Panc1 (cell line): ENCODE results near the gene PRICKLE3. TPM values are rescaled to one million over a fixed set of nuclear protein-coding genes. Genes with fewer than 3 reads are reported as not detected.

Source experiments
- ATAC-seq: fragments of 200-7000 bp; cut with Tn5 transposase; 2 replicates; pipeline ENCODE4 v1.9.1; 2020; ENCODE audit warnings: mild to moderate bottlenecking, moderate library complexity
- BruUV-seq: library from RNA; stranded (reverse); fragments of 400-500 nt; replicated peaks from 2 replicates; lab custom pipeline; 2021; lab: Mats Ljungman, UMichigan
- CTCF ChIA-PET: fragments of 300-600 bp; sonication (Branson Sonifier 250); formaldehyde crosslinking; loops from one replicate; lab custom pipeline; 2022; ENCODE audit warnings: antibody characterized with exemption; lab: Charles Lee
- POLR2A ChIA-PET: fragments of 300-600 bp; sonication (Branson Sonifier 250); formaldehyde crosslinking; loops from one replicate; lab custom pipeline; 2022; ENCODE audit warnings: antibody characterized with exemption; lab: Charles Lee
- DNase-seq: peaks from one replicate; pipeline ENCODE4 v3.0.0-alpha.2; 2010; ENCODE audit warnings: low read depth, low spot score
- H3K27ac ChIP-seq: 2 replicates; pipeline ENCODE4 v1.5.1; 2011; ENCODE audit warnings: mild to moderate bottlenecking, low read length, inconsistent platforms
- H3K27me3 ChIP-seq: fragments of 200-500 bp; sonication (Bioruptor generic); 2 replicates; pipeline ENCODE4 v1.6.0; 2014; ENCODE audit warnings: low read length, inconsistent platforms; ENCODE audit not compliant: control insufficient read depth, insufficient read depth
- H3K36me3 ChIP-seq: fragments of 200-500 bp; sonication (Bioruptor generic); 2 replicates; pipeline ENCODE4 v1.5.1; 2014; ENCODE audit warnings: inconsistent platforms, mild to moderate bottlenecking, low read length, moderate library complexity; ENCODE audit not compliant: control insufficient read depth, insufficient read depth
- H3K4me1 ChIP-seq: 2 replicates; pipeline ENCODE4 v1.5.1; 2011; ENCODE audit warnings: inconsistent platforms, mild to moderate bottlenecking, low read length, moderate library complexity; ENCODE audit not compliant: control insufficient read depth, insufficient read depth
- H3K4me3 ChIP-seq, 2 experiments: 2 replicates each; pipeline ENCODE4 v1.5.1; 2011 to 2012; ENCODE audit warnings: low read depth in 2 of 2, low read length in 2 of 2, mild to moderate bottlenecking in 2 of 2, inconsistent platforms in 1 of 2, moderate library complexity in 1 of 2
- H3K9me3 ChIP-seq: fragments of 200-500 bp; sonication (Bioruptor generic); 2 replicates; pipeline ENCODE4 v1.5.1; 2014; ENCODE audit warnings: low read depth, mild to moderate bottlenecking, inconsistent platforms, low read length, moderate library complexity; ENCODE audit not compliant: control insufficient read depth, insufficient read depth
- POLR2AphosphoS5 ChIP-seq: IDR thresholded peaks from 2 replicates; pipeline ENCODE4 v1.6.1; 2012; ENCODE audit warnings: mild to moderate bottlenecking, low read depth, low read length, moderate library complexity
- SIN3A ChIP-seq: IDR thresholded peaks from 2 replicates; pipeline ENCODE4 v1.6.1; 2012; ENCODE audit warnings: low read depth, mild to moderate bottlenecking, low read length, moderate library complexity, borderline replicate concordance; ENCODE audit not compliant: insufficient read depth
- TCF7L2 ChIP-seq: IDR thresholded peaks from 2 replicates; pipeline ENCODE4 v1.6.1; 2011; ENCODE audit warnings: mild to moderate bottlenecking, low read depth, low read length, inconsistent platforms
- in situ Hi-C: cut with HindIII; loops from 2 replicates; pipeline ENCODE4 v1.10.0; 2016; ENCODE audit warnings: low sequenced_read_pairs, low pct_unique_long_range_greater_than_20kb
- intact Hi-C: fragments of 100-400 bp; cut with micrococcal nuclease; formaldehyde crosslinking; loops from one replicate; pipeline ENCODE4 v1.10.0; 2022; ENCODE audit not compliant: unreplicated experiment
- total RNA-seq: library from RNA; stranded (reverse); gene quantifications from one replicate; pipeline ENCODE4 v1.2.1, GENCODE V29; 2021; ENCODE audit not compliant: unreplicated experiment
- TF ChIP-seq, protein P1 (sequence below), 2 experiments: IDR thresholded peaks; 2 replicates each; pipeline ENCODE4 v1.6.1; 2011 to 2012; ENCODE audit warnings: low read depth in 2 of 2, control low read depth in 1 of 2, low read length in 1 of 2, mild to moderate bottlenecking in 1 of 2, moderate library complexity in 1 of 2; ENCODE audit not compliant: insufficient read depth in 1 of 2
- TF ChIP-seq, protein P2 (sequence below): fragments of 450-650 bp; IDR thresholded peaks from 2 replicates; pipeline ENCODE4 v1.5.1; 2017; ENCODE audit warnings: mild to moderate bottlenecking

The PRICKLE3 gene
- total RNA-seq, 1 experiment from 2014 or later: 40.1 TPM

DNA sequence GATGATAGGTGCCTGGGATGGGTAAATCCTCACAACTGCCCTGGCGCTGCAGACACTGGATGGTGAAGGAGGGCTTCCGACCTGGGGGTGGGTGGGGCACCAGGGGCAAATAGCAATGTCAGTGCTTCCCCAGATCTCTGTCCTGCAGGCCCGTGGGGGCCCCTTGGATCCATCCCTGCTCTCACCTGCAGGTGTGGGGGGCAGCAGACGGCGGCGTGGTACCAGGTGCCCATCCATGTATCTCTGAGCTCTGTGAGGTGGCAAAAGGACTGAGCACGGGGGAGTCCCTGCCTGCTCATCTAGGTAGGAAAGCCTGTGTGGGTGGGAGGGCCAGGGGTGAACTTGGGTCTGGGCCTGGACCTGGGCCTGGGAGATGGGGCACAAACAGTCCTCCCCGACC is 20.4 kb upstream of the PRICKLE3 start:
- BruUV-seq: no TSS peak
- ATAC-seq (no peak), DNase-seq (no peak)
- no peaks in the 10 kb centered on the region for H3K9me3 ChIP-seq
- H3K4me3 ChIP-seq: no peak overlapping the region
- H3K27me3 ChIP-seq: no peaks in the 10 kb centered on the region
- CTCF ChIA-PET: no interaction called here
- intact Hi-C loops (no loop called here), in situ Hi-C loops (no loop called here)
- TF ChIP-seq, protein P1, sequence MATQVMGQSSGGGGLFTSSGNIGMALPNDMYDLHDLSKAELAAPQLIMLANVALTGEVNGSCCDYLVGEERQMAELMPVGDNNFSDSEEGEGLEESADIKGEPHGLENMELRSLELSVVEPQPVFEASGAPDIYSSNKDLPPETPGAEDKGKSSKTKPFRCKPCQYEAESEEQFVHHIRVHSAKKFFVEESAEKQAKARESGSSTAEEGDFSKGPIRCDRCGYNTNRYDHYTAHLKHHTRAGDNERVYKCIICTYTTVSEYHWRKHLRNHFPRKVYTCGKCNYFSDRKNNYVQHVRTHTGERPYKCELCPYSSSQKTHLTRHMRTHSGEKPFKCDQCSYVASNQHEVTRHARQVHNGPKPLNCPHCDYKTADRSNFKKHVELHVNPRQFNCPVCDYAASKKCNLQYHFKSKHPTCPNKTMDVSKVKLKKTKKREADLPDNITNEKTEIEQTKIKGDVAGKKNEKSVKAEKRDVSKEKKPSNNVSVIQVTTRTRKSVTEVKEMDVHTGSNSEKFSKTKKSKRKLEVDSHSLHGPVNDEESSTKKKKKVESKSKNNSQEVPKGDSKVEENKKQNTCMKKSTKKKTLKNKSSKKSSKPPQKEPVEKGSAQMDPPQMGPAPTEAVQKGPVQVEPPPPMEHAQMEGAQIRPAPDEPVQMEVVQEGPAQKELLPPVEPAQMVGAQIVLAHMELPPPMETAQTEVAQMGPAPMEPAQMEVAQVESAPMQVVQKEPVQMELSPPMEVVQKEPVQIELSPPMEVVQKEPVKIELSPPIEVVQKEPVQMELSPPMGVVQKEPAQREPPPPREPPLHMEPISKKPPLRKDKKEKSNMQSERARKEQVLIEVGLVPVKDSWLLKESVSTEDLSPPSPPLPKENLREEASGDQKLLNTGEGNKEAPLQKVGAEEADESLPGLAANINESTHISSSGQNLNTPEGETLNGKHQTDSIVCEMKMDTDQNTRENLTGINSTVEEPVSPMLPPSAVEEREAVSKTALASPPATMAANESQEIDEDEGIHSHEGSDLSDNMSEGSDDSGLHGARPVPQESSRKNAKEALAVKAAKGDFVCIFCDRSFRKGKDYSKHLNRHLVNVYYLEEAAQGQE (IDR thresholded peaks at IDR 0.05; ENCODE audit: insufficient read depth in 1 of 2, low read depth in 2 of 2, low read length in 1 of 2): no peak
- POLR2A ChIA-PET: interaction anchor here (0.7 kb wide), 1 partner anchor 420 kb away, joined by 3 read pairs; no protein-coding TSS in a partner anchor
- no peaks in the 10 kb centered on the region for H3K4me1 ChIP-seq
- no peak overlapping the region for H3K27ac ChIP-seq
- H3K36me3 ChIP-seq: no peaks in the 10 kb centered on the region

DNA sequence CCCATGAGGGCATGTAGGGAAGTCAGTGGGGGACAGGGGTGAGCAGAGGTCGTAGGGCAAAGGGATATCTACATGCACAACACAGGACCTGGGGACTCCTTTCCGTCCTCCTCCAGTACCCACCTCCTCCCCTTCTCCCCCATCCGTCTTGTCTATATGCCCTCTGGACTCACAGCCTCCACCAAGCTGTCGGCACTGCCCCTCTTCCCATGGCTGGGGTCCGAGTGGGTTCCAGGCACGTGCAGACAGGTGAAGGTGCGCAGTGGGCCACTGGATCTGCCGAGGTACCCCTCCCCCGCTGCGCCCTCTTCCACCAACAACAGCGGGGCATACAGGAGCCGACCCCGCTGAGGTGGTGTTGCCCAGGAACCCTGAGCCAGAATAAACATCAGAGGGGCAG is 19.3 kb upstream of the PRICKLE3 start:
- H3K27ac ChIP-seq: no peak overlapping the region
- CTCF ChIA-PET: no interaction called here
- BruUV-seq: no TSS peak
- POLR2A ChIA-PET: no interaction called here
- TF ChIP-seq, protein P1 (IDR thresholded peaks at IDR 0.05; ENCODE audit: insufficient read depth in 1 of 2, low read depth in 2 of 2, low read length in 1 of 2): no peak
- no peak for TF ChIP-seq SIN3A
- TF ChIP-seq TCF7L2: no peak
- no peak for TF ChIP-seq POLR2AphosphoS5
- TF ChIP-seq, protein P2, sequence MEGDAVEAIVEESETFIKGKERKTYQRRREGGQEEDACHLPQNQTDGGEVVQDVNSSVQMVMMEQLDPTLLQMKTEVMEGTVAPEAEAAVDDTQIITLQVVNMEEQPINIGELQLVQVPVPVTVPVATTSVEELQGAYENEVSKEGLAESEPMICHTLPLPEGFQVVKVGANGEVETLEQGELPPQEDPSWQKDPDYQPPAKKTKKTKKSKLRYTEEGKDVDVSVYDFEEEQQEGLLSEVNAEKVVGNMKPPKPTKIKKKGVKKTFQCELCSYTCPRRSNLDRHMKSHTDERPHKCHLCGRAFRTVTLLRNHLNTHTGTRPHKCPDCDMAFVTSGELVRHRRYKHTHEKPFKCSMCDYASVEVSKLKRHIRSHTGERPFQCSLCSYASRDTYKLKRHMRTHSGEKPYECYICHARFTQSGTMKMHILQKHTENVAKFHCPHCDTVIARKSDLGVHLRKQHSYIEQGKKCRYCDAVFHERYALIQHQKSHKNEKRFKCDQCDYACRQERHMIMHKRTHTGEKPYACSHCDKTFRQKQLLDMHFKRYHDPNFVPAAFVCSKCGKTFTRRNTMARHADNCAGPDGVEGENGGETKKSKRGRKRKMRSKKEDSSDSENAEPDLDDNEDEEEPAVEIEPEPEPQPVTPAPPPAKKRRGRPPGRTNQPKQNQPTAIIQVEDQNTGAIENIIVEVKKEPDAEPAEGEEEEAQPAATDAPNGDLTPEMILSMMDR: no peak
- DNase-seq (no peak), ATAC-seq (no peak)
- in situ Hi-C loops: no loop called here
- no peak overlapping the region for H3K4me3 ChIP-seq
- no peaks in the 10 kb centered on the region for H3K27me3 ChIP-seq
- H3K4me1 ChIP-seq: no peaks in the 10 kb centered on the region
- no peaks in the 10 kb centered on the region for H3K36me3 ChIP-seq
- intact Hi-C loops: no loop called here
- H3K9me3 ChIP-seq: no peaks in the 10 kb centered on the region
